GM19240 (cell line): ENCODE measurements around the gene CYP2B6.
"Not testable (repeated sequence)": the region's sequence is repeated elsewhere in the genome, so short reads cannot be mapped to it uniquely, and the experiment has no call there.

Source experiments
- DNase-seq: peaks from one replicate; pipeline ENCODE4 v3.0.0; 2011; ENCODE audit warnings: low spot score; ENCODE audit not compliant: insufficient read length

Gene CYP2B6

GRCh38 chr19:41030651-41031050 lies 39.6 kb downstream of the CYP2B6 start:
- no peak for DNase-seq

DNA sequence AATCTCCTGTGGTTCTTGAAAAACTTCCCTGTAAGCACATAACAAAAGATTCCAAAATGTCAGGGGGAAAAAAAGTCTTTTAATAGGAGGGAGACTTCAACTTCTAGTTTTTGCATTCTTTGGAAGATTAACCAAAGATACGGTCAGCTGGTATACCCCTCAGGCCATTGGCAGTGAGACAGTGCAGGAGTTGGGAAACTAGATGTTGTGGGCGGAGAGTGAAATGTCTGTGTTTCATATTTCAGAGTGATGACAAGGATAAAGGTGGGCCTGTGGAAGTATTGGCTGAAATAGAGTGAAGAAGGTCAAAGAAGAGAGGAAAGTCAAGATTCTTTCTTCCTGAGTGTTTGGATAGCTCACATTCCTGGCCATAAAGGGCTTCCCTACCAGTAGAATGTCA lies 40.8 kb downstream of the CYP2B6 start:
- DNase-seq = no peak

DNA sequence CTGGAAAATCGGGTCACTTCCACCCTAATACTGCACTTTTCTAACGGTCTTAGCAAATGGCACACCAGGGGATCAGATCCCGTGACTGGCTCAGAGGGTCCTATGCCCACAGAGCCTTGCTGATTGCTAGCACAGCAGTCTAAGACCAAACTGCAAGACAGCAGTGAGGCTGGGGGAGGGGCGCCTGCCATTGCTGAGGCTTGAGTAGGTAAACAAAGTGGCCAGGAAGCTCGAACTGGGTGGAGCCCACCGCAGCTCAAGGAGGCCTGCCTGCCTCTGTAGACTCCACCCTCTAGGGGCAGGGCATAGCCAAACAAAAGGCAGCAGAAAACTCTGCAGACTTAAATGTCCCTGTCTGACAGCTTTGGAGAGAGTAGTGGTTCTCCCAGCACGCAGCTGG lies 42.2 kb downstream of the CYP2B6 start:
- DNase-seq = not testable (repeated sequence)

DNA sequence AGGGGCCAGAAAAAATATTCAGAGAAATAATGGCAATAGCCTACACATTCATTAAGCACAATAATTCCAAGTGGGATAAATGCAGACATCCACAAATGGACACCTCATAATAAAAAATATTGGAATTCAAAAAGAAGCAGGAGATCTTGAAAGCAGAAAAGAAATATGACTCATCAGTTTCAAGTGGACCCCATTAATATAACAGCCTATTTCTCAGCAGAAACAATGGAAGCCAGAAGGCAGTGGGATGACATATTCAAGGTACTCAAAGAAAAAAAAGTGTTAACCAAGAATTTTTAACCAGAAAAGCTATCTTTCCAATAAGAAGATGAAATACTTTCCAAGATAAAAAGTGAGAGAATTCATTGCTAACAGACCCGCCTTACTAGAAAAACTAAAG lies 48.7 kb downstream of the CYP2B6 start:
- DNase-seq = no peak

DNA sequence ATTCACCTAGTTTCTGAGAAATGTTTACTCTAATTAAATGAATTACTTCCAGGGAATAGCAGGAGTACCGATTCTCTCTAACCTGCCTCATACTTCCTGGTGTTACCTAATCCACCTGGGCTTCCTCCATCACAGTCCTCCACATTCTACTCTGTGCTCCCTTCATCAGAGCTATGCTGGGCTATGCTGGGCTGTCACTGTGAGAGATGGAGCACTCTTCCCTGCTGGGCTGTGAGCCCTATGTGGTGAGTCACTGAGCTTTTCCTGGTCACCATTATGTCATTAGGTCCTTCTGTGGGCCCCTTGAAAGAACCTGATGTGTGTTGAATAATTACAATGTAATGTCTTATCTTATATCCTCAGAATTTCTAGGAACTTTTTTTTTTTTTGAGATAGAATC lies 54.0 kb downstream of the CYP2B6 start:
- not testable (repeated sequence) for DNase-seq

GRCh38 chr19:41050426-41050825 lies 59.3 kb downstream of the CYP2B6 start:
- no peak for DNase-seq

DNA sequence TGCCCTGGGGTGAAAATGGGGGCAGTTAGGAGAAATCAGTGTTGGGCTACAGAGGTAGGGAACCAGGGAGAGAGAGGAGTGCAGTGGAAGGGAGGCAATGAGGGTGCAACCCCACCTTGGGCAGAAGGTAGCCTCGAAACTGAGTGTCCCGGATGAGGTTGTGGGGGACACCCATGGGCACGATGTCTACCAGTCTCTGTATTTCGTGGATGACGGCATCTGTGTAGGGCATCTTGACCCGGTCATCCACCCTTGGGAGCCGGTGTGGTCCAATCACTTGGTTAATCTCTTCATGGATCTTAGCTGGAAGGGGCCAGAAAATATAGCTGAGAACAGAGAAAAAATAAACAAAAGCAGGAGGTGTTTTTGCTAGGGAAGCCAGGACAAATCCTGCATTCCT lies 61.1 kb downstream of the CYP2B6 start:
- not testable (repeated sequence) for DNase-seq

DNA sequence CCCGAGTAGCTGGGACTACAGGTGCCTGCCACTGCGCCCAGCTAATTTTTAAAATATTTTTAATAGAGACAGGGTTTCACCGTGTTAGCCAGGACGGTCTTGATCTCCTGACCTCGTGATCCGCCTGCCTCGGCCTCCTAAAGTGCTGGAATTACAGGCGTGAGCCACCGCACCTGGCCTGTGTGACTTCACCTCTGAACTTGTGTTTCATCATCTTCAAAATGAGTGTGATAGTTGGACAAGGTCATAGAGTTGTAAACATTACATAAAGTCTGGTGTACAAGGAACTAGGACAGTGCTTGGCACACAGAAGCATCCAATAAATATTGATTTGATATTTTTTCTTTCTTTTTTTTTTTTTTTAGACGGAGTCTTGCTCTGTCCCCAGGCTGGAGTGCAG lies 62.2 kb downstream of the CYP2B6 start:
- not testable (repeated sequence) for DNase-seq

- DNase-seq = no peak
These were observed 74.0 kb downstream of the CYP2B6 start for GRCh38 chr19:41064974-41065569.
